Neural cell (in vitro differentiated cells): ENCODE measurements around the gene GPAM. TPM values are rescaled to one million over a fixed set of nuclear protein-coding genes. Genes with fewer than 3 reads are reported as not detected.

ENCODE experiments used
- H2AFZ ChIP-seq: fragments of 200-600, 300-800 bp; sonication (generic), shearing (Covaris generic); 2 replicates; pipeline ENCODE4 v1.6.0; 2014; ENCODE audit warnings: low read depth, mild to moderate bottlenecking, antibody characterized with exemption, low read length, moderate library complexity
- H3F3A ChIP-seq: fragments of 200-600 bp; shearing (Covaris generic); 2 replicates; pipeline ENCODE4 v1.6.1; 2016; ENCODE audit warnings: mild to moderate bottlenecking, moderate library complexity, mixed read lengths, antibody characterized with exemption, low read length; ENCODE audit not compliant: insufficient read depth, poor library complexity, severe bottlenecking
- H3K27ac ChIP-seq: fragments of 200-600, 300-800 bp; sonication (generic), shearing (Covaris generic); 2 replicates; pipeline ENCODE4 v1.5.1; 2014; ENCODE audit warnings: mild to moderate bottlenecking, low read length, moderate library complexity
- H3K27me3 ChIP-seq: fragments of 300-800, 200-600 bp; sonication (generic), shearing (Covaris generic); 2 replicates; pipeline ENCODE4 v1.6.0; 2014; ENCODE audit warnings: mild to moderate bottlenecking, low read depth, low read length, moderate library complexity; ENCODE audit not compliant: insufficient read depth
- H3K36me3 ChIP-seq: fragments of 300-800, 200-600 bp; sonication (generic), shearing (Covaris generic); 2 replicates; pipeline ENCODE4 v1.5.1; 2014; ENCODE audit warnings: mild to moderate bottlenecking, antibody characterized with exemption, low read length, moderate library complexity; ENCODE audit not compliant: insufficient read depth
- H3K4me2 ChIP-seq: fragments of 300-800, 200-600 bp; sonication (generic), shearing (Covaris generic); 2 replicates; pipeline ENCODE4 v1.6.0; 2014; ENCODE audit warnings: mild to moderate bottlenecking, low read length
- H3K4me3 ChIP-seq: fragments of 300-800, 200-600 bp; sonication (generic), shearing (Covaris generic); 2 replicates; pipeline ENCODE4 v1.5.1; 2014; ENCODE audit warnings: mild to moderate bottlenecking, low read length, moderate library complexity
- H3K79me2 ChIP-seq: fragments of 200-600 bp; shearing (Covaris generic); replicated peaks from 2 replicates; pipeline ENCODE4 v1.6.0; 2014; ENCODE audit warnings: mild to moderate bottlenecking, low read length, moderate library complexity; ENCODE audit not compliant: insufficient read depth
- H3K9ac ChIP-seq: fragments of 300-800, 200-600 bp; sonication (generic), shearing (Covaris generic); 2 replicates; pipeline ENCODE4 v1.6.1; 2016; ENCODE audit warnings: mild to moderate bottlenecking, low read length, mixed read lengths
- H3K9me2 ChIP-seq: fragments of 200-600 bp; shearing (Covaris generic); 2 replicates; pipeline ENCODE4 v1.6.1; 2016; ENCODE audit warnings: mild to moderate bottlenecking, low read length, mixed read lengths; ENCODE audit not compliant: insufficient read depth
- H3K9me3 ChIP-seq: fragments of 200-600, 300-800 bp; sonication (generic), shearing (Covaris generic); 2 replicates; pipeline ENCODE4 v1.6.1; 2016; ENCODE audit warnings: mild to moderate bottlenecking, mixed run types, low read length, moderate library complexity, mixed read lengths
- H4K20me1 ChIP-seq: fragments of 200-600 bp; shearing (Covaris generic); 2 replicates; pipeline ENCODE4 v1.6.1; 2016; ENCODE audit warnings: mild to moderate bottlenecking, mixed run types; ENCODE audit not compliant: insufficient read depth
- EP300 ChIP-seq: fragments of 450-650 bp; conservative IDR thresholded peaks from 2 replicates; pipeline ENCODE4 v1.6.1; 2014; ENCODE audit warnings: antibody characterized with exemption, mild to moderate bottlenecking, moderate library complexity; ENCODE audit not compliant: poor library complexity, severe bottlenecking
- EZH2 ChIP-seq: fragments of 200-600, 300-800 bp; shearing (Covaris generic), sonication (generic); IDR thresholded peaks from 2 replicates; pipeline ENCODE4 v1.6.1; 2014; ENCODE audit warnings: antibody characterized with exemption, low read length, borderline replicate concordance, mild to moderate bottlenecking; ENCODE audit not compliant: insufficient read depth, poor library complexity, severe bottlenecking
- MXI1 ChIP-seq: fragments of 450-650 bp; conservative IDR thresholded peaks from 2 replicates; pipeline ENCODE4 v1.6.1; 2014; ENCODE audit warnings: antibody characterized with exemption, mild to moderate bottlenecking; ENCODE audit not compliant: poor library complexity, severe bottlenecking
- POLR2AphosphoS5 ChIP-seq: IDR thresholded peaks from 2 replicates; pipeline ENCODE4 v1.6.1; 2012
- RAD21 ChIP-seq: fragments of 450-650 bp; conservative IDR thresholded peaks from 2 replicates; pipeline ENCODE4 v1.6.1; 2014; ENCODE audit warnings: antibody characterized with exemption, mild to moderate bottlenecking, moderate library complexity
- SMC3 ChIP-seq: fragments of 450-650 bp; conservative IDR thresholded peaks from 2 replicates; pipeline ENCODE4 v1.6.1; 2014; ENCODE audit warnings: antibody characterized with exemption, mild to moderate bottlenecking, moderate library complexity; ENCODE audit not compliant: poor library complexity
- TAF1 ChIP-seq: IDR thresholded peaks from 2 replicates; pipeline ENCODE4 v1.6.1; 2012; ENCODE audit warnings: low read depth
- polyA plus RNA-seq: library from polyadenylated mRNA; depleted of rRNA; stranded (reverse); fragments of >200 nt; gene quantifications from 2 replicates; pipeline ENCODE4 v1.2.3, GENCODE V29; 2014
- TF ChIP-seq, protein P1 (sequence below): fragments of 450-650 bp; IDR thresholded peaks from 2 replicates; pipeline ENCODE4 v1.5.1; 2014; ENCODE audit warnings: antibody characterized with exemption, mild to moderate bottlenecking, moderate library complexity; ENCODE audit not compliant: poor library complexity, severe bottlenecking
- TF ChIP-seq, protein P2 (sequence below): IDR thresholded peaks from 2 replicates; pipeline ENCODE4 v1.6.1; 2012; ENCODE audit warnings: borderline replicate concordance

GPAM gene
- polyA plus RNA-seq, 1 donor from 2014 or later, result 17.3 TPM

DNA sequence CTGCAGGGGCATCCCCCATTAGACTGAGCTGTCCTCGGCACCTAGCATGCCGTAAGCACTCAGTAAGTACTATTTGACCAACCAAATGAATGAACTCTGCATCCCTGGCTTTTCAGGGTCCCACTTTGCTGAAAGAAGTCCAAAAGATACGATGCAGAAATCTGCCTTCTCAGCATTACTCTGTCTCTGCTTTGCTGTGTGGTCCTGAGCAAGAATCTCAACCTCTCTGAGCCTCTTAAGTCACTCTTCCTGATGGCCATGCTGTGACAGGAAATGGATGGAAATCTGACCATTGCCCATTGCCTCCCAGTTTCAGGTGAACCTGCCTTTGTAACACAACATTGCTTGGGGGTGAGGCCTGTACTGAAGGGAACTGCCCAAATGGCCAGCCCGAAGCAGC, 48.0 kb downstream of the GPAM start:
- H3K36me3 ChIP-seq, result no peaks in the 10 kb centered on the region
- H3K4me3 ChIP-seq, result no peak overlapping the region
- no peak overlapping the region for H3K27ac ChIP-seq
- H3K9me2 ChIP-seq, result no peaks in the 10 kb centered on the region
- H3K27me3 ChIP-seq, result no peaks in the 10 kb centered on the region
- no peak overlapping the region for H3K4me2 ChIP-seq
- TF ChIP-seq RAD21, result no peak
- TF ChIP-seq TAF1, result no peak
- no peak for TF ChIP-seq EP300
- TF ChIP-seq MXI1, result no peak
- TF ChIP-seq SMC3, result no peak
- no peak for TF ChIP-seq POLR2AphosphoS5
- no peak for TF ChIP-seq EZH2
- TF ChIP-seq, protein P1, sequence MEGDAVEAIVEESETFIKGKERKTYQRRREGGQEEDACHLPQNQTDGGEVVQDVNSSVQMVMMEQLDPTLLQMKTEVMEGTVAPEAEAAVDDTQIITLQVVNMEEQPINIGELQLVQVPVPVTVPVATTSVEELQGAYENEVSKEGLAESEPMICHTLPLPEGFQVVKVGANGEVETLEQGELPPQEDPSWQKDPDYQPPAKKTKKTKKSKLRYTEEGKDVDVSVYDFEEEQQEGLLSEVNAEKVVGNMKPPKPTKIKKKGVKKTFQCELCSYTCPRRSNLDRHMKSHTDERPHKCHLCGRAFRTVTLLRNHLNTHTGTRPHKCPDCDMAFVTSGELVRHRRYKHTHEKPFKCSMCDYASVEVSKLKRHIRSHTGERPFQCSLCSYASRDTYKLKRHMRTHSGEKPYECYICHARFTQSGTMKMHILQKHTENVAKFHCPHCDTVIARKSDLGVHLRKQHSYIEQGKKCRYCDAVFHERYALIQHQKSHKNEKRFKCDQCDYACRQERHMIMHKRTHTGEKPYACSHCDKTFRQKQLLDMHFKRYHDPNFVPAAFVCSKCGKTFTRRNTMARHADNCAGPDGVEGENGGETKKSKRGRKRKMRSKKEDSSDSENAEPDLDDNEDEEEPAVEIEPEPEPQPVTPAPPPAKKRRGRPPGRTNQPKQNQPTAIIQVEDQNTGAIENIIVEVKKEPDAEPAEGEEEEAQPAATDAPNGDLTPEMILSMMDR, result no peak
- TF ChIP-seq, protein P2, sequence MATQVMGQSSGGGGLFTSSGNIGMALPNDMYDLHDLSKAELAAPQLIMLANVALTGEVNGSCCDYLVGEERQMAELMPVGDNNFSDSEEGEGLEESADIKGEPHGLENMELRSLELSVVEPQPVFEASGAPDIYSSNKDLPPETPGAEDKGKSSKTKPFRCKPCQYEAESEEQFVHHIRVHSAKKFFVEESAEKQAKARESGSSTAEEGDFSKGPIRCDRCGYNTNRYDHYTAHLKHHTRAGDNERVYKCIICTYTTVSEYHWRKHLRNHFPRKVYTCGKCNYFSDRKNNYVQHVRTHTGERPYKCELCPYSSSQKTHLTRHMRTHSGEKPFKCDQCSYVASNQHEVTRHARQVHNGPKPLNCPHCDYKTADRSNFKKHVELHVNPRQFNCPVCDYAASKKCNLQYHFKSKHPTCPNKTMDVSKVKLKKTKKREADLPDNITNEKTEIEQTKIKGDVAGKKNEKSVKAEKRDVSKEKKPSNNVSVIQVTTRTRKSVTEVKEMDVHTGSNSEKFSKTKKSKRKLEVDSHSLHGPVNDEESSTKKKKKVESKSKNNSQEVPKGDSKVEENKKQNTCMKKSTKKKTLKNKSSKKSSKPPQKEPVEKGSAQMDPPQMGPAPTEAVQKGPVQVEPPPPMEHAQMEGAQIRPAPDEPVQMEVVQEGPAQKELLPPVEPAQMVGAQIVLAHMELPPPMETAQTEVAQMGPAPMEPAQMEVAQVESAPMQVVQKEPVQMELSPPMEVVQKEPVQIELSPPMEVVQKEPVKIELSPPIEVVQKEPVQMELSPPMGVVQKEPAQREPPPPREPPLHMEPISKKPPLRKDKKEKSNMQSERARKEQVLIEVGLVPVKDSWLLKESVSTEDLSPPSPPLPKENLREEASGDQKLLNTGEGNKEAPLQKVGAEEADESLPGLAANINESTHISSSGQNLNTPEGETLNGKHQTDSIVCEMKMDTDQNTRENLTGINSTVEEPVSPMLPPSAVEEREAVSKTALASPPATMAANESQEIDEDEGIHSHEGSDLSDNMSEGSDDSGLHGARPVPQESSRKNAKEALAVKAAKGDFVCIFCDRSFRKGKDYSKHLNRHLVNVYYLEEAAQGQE, result no peak
- H4K20me1 ChIP-seq, result no peaks in the 10 kb centered on the region
- no peak overlapping the region for H3K9ac ChIP-seq
- H3K79me2 ChIP-seq, result no peaks in the 10 kb centered on the region
- no peaks in the 10 kb centered on the region for H3K9me3 ChIP-seq
- H3F3A ChIP-seq, result no peaks in the 10 kb centered on the region
- H2AFZ ChIP-seq, result no peak overlapping the region

DNA sequence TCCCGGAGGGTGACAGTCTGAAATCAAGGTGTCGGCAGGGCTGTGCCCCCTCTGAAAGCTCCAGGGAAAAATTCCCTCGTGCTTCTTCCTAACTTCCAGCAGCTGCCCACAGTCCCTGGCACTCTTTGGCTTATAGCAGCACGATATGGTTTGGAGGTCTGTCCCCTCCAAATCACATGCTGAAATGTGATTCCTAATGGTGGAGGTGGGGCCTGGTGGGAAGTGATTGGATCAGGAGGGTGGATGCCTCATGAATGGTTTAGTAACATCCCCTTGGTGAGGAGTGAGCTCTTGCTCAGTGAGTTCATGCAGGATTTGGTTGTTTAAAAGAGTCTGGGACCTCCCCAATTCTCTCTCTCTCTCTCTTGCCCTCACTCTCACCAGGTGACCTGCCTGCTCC, 51.1 kb downstream of the GPAM start:
- H3K36me3 ChIP-seq, result no peaks in the 10 kb centered on the region
- H3K79me2 ChIP-seq, result no peaks in the 10 kb centered on the region

More for the DNA sequence above, 51.1 kb downstream of the GPAM start:
- H3K27me3 ChIP-seq, result no peaks in the 10 kb centered on the region
- H3K27ac ChIP-seq, result no peak overlapping the region
- no peak overlapping the region for H2AFZ ChIP-seq
- H3K4me3 ChIP-seq, result no peak overlapping the region
- H3F3A ChIP-seq, result no peaks in the 10 kb centered on the region
- no peaks in the 10 kb centered on the region for H3K9me3 ChIP-seq
- H3K9me2 ChIP-seq, result no peaks in the 10 kb centered on the region
- H3K4me2 ChIP-seq, result no peak overlapping the region
- H3K9ac ChIP-seq, result no peak overlapping the region
- TF ChIP-seq MXI1 (no peak), EP300 (no peak), EZH2 (no peak), TAF1 (no peak)
- TF ChIP-seq, protein P2, result no peak
- TF ChIP-seq, protein P1, result no peak
- H4K20me1 ChIP-seq, result no peaks in the 10 kb centered on the region
